ENCODE measurements around the gene TIMP4.

TIMP4 gene

DNA sequence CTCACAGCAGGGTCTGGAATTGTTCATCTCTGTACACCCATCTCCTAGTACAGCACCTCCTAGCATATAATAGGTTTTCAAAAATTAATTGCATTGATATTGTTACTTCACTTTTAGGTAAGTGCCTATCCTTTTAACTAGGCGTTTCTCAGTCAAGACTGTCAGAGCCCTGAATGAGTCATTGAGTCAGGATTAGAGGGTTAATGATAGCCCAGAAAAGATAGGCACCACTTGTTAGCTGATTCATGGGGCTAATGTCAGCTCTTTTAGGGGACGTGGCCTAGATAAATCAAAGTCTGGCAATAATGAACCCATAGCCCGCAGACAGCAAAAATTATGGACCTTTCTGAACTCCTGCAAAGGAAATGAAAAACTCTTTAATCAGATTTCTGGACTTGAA lies 42.9 kb downstream of the TIMP4 start:
- H3K4me1 ChIP-seq (ENCODE audit: insufficient read depth, low read length, poor library complexity, severe bottlenecking): peaks cover 21% of the 10 kb centered on the region
- no peaks in the 10 kb centered on the region for H3K9me2 ChIP-seq (replicated peaks; ENCODE audit: low read depth, low read length)
- H3K36me3 ChIP-seq (ENCODE audit: insufficient read depth, low read length): no peaks in the 10 kb centered on the region
- no peak overlapping the region for H3K9ac ChIP-seq (ENCODE audit: low read depth, low read length, poor library complexity, severe bottlenecking)
- no peak overlapping the region for H2AFZ ChIP-seq (ENCODE audit: low read length)
- H3K9me3 ChIP-seq (ENCODE audit: insufficient read depth, low read depth, low read length): no peaks in the 10 kb centered on the region; the same call in 1 of the 2 replicates
- no peaks in the 10 kb centered on the region for H3F3A ChIP-seq (ENCODE audit: low read depth)
- H3K4me3 ChIP-seq (ENCODE audit: low read length, poor library complexity, severe bottlenecking): no peak overlapping the region
- H4K20me1 ChIP-seq (ENCODE audit: insufficient read depth, low read length, poor library complexity, severe bottlenecking): no peaks in the 10 kb centered on the region
- no peak overlapping the region for H3K4me2 ChIP-seq (ENCODE audit: low read depth, low read length, poor library complexity, severe bottlenecking)
- no peak for TF ChIP-seq EZH2phosphoT487 (IDR thresholded peaks at IDR 0.05; ENCODE audit: borderline replicate concordance)
- no peak for TF ChIP-seq CTCF (conservative IDR thresholded peaks at IDR 0.05; ENCODE audit: low read length)
- H3K79me2 ChIP-seq (ENCODE audit: insufficient read depth, low read length): no peaks in the 10 kb centered on the region
- H3K27me3 ChIP-seq (ENCODE audit: insufficient read depth, low read length, poor library complexity, severe bottlenecking): no peaks in the 10 kb centered on the region

DNA sequence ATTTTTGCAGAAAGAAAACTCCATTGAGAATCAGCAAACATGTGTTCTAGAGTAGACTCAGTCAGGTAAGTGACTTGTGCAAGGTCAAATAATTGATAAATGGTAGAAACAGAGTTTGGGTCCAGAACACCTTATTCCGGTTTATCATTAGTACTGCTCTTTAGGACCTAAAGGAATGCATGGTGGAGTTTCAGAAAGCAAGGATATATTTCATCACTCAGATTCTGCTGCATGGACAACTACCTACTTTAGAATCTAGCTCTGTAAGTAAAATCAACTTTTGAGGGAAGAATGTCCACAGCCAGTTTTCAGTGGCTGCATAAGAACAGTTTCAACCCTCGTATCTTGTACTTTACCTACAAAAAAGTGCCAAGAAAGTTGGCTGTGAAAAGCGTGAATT lies 43.6 kb downstream of the TIMP4 start:
- no peaks in the 10 kb centered on the region for H4K20me1 ChIP-seq (ENCODE audit: insufficient read depth, low read length, poor library complexity, severe bottlenecking)
- H3K4me2 ChIP-seq (ENCODE audit: low read depth, low read length, poor library complexity, severe bottlenecking): no peak overlapping the region
- H3F3A ChIP-seq (ENCODE audit: low read depth): no peaks in the 10 kb centered on the region
- no peaks in the 10 kb centered on the region for H3K36me3 ChIP-seq (ENCODE audit: insufficient read depth, low read length)
- no peaks in the 10 kb centered on the region; the same call in 1 of the 2 replicates for H3K9me3 ChIP-seq (ENCODE audit: insufficient read depth, low read depth, low read length)
- no peaks in the 10 kb centered on the region for H3K9me2 ChIP-seq (replicated peaks; ENCODE audit: low read depth, low read length)
- no peaks in the 10 kb centered on the region for H3K27me3 ChIP-seq (ENCODE audit: insufficient read depth, low read length, poor library complexity, severe bottlenecking)
- no peak overlapping the region for H2AFZ ChIP-seq (ENCODE audit: low read length)
- H3K4me3 ChIP-seq (ENCODE audit: low read length, poor library complexity, severe bottlenecking): no peak overlapping the region
- H3K79me2 ChIP-seq (ENCODE audit: insufficient read depth, low read length): no peaks in the 10 kb centered on the region
- no peak overlapping the region for H3K9ac ChIP-seq (ENCODE audit: low read depth, low read length, poor library complexity, severe bottlenecking)
- peaks cover 14% of the 10 kb centered on the region for H3K4me1 ChIP-seq (ENCODE audit: insufficient read depth, low read length, poor library complexity, severe bottlenecking)
- TF ChIP-seq EZH2phosphoT487 (IDR thresholded peaks at IDR 0.05; ENCODE audit: borderline replicate concordance) (no peak), CTCF (conservative IDR thresholded peaks at IDR 0.05; ENCODE audit: low read length) (no peak)

- H3F3A ChIP-seq (ENCODE audit: low read depth): no peaks in the 10 kb centered on the region
- no peak overlapping the region for H3K9ac ChIP-seq (ENCODE audit: low read depth, low read length, poor library complexity, severe bottlenecking)
- no peak overlapping the region for H3K4me2 ChIP-seq (ENCODE audit: low read depth, low read length, poor library complexity, severe bottlenecking)
- no peak overlapping the region for H2AFZ ChIP-seq (ENCODE audit: low read length)
- no peaks in the 10 kb centered on the region for H3K27me3 ChIP-seq (ENCODE audit: insufficient read depth, low read length, poor library complexity, severe bottlenecking)
- H4K20me1 ChIP-seq (ENCODE audit: insufficient read depth, low read length, poor library complexity, severe bottlenecking): no peaks in the 10 kb centered on the region
- H3K9me2 ChIP-seq (replicated peaks; ENCODE audit: low read depth, low read length): no peaks in the 10 kb centered on the region
- H3K9me3 ChIP-seq (ENCODE audit: insufficient read depth, low read depth, low read length): no peaks in the 10 kb centered on the region; the same call in 1 of the 2 replicates
- TF ChIP-seq CTCF (conservative IDR thresholded peaks at IDR 0.05; ENCODE audit: low read length): no peak
- no peak for TF ChIP-seq EZH2phosphoT487 (IDR thresholded peaks at IDR 0.05; ENCODE audit: borderline replicate concordance)
- no peaks in the 10 kb centered on the region for H3K36me3 ChIP-seq (ENCODE audit: insufficient read depth, low read length)
- H3K79me2 ChIP-seq (ENCODE audit: insufficient read depth, low read length): no peaks in the 10 kb centered on the region
- H3K4me3 ChIP-seq (ENCODE audit: low read length, poor library complexity, severe bottlenecking): no peak overlapping the region
- H3K4me1 ChIP-seq (ENCODE audit: insufficient read depth, low read length, poor library complexity, severe bottlenecking): peaks cover 6% of the 10 kb centered on the region
Observed at GRCh38 chr3:12114251-12114650, 44.5 kb downstream of the TIMP4 start.

Measured in Loucy (cell line).